Mucosa of gallbladder (tissue), 1 donor: Measurements from ENCODE around the gene COL9A3. TPM values are rescaled to one million over a fixed set of nuclear protein-coding genes. Genes with fewer than 3 reads are reported as not detected.

Experiments
- DNase-seq: peaks from one replicate; pipeline ENCODE4 v3.0.0-alpha.2; 2020; ENCODE audit warnings: low spot score
- total RNA-seq: library from RNA; stranded (reverse); gene quantifications from one replicate; pipeline ENCODE4 v1.2.1, GENCODE V29; 2021
- donor health status: DM: no; HTN: no; CAD: no.

The COL9A3 gene
- total RNA-seq, 1 donor from 2014 or later = 3.6 TPM

DNA sequence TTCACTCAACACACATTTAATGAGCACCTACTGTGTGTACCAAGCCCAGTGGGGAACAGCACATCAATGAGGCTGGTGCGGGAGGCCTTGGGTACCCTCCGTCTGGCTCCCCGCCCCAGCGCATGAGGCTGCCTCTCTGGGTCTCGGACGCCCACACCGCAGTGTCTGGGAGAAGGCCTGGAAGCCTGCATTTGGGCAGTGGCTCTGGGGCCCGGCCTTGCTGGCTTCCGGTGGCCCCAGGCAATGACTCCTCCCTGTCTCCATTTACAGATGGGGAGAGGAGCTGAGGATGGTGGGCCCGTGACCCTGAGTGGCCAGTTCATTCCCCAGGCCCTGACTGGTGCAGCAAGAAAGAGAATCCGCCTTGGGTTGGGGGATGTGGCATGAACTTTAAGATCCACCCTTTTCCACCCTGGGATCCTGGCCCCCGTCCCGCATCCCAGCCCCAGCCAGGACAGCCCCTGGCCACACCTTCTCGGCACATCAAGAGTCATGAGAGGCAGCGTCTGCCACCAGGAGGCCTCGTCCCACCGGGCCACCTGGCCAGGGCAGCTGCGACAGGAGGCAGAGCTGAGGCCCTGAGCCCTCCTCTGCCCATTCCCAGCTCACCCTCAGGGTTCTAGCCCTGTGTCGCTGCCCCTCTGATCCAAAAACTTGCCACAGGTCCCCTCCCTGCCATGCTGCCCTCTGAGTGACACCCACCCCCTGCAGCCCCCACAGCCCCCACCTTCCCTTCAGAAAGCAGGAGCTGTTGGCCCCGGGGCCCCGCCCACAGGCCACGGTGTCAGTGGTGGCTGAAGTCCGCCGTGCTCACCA lies 38.0 kb upstream of the COL9A3 start:
- DNase-seq = no peak

DNA sequence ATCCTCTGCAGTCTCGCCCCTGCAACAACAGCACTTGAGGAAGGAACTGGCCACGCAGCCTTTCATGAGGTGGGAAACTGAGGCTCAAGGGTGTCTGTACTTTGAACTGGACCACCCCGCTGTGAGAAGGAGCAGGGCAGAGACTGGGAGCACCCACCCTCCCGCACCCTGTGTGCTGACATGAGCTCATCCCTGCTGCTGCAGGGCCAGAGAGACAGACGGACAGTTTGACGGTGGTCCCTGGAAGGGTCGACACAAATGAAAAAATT lies 37.5 kb upstream of the COL9A3 start:
- DNase-seq = no peak

DNA sequence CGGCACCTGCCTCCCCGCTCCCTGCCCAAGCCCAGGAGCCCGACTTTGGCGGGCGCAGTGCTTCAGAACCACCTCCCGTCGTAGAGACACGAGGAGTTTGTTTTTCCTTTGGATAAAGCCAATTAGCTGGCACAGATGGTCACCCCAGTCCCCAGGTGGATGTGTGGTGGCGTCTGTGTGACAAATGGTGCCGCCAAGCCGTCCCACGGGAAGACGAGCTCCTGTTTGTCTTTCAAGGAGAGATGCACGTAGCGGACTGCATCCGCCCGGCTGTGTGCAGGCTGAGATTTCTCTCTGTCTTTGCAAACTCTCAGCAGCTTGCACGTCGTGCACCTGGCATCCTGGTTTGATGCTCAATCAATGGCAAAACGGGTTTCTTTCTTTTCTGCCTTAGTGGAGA lies 36.6 kb upstream of the COL9A3 start:
- no peak for DNase-seq

DNA sequence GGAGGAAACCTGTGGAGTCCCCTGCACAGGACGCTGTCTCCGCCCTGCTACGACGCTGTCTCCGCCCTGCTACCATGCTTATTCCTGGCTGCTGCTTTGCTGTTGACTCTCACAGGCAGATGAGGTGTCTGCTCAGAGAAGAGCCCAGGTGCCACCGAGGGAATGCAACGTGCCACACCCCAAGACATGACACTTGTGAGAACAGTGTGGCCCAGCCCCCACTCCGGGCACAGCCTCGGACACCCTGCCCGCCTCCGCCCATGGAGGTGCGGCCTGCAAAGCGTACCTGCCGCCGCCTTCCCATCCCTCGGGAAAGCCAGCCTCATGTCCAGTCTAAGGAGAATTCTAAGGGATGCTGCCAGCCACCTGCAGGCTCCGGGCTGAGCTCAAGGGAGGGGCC lies 36.2 kb upstream of the COL9A3 start:
- DNase-seq = no peak

DNA sequence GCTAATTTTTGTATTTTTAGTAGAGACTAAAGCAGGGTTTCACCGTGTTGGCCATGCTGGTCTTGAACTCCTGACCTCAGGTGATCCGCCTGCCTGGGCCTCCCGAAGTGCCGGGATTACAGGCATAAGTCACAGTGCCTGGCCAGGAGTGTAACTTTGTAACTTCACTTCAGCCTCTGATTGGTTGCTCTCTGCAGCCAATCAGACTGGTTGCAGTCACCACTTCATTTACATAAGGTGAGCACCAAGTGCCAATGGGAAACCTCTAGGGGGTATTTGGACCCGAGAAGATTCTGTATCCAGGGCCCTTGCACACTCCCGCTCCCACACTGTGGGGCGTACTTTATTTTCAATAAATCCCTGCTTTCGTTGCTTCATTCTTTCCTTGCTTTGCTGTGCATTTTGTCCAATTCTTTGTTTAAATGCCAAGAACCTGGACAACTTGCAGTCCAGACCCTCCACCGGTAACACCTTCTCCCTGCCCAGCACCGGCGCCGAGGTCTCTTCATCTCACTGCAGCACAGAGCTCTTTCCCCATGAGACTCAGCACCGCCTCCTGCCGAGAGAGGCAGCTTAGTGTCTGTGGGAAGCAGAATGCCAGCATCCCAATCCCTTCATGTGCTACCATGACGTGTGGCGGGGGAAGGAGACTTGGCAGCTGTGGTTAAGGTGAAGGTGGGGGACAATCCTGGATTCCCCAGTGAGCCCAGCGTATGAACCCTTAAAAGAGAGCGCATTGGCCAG lies 34.5 kb upstream of the COL9A3 start:
- DNase-seq = no peak

DNA sequence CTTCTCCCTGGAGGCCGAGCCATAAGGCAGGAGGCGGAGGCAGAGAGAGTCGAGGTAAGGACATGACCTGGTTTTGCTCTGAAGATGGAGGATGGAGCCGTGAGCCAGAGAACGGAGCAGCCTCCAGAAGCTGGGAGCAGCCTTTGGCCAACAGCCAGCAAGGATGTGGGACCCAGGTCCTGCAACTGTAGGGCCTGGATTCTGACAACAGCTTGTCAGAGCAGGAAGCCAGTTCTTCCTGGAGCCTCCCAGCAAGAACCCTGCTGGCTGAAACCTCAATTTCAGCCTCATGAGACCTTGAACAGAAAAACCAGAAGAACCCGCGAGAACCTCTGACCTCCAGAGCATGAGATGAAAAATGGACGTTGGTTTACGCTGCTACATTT lies 34.0 kb upstream of the COL9A3 start:
- DNase-seq = no peak

DNA sequence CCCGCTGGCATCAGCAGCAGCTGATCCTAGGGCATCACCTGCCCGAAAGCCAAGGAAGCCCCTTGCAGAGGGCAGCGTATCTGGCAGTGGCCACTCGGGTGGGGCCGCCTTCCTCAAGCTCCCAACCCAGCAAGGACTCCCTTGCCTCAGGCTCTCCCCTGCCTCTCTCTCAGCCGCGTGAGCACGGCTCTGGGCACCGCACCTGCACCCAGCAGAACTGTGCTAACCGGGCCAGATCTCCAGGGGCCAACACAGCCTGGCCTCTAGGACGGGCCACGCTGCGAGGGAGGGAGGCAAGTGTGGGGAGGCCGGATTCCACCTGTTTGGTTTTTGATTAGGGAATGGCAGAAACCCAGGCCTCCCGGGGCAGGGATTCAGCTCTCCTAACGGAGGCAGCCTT lies 32.4 kb upstream of the COL9A3 start:
- DNase-seq = no peak

DNA sequence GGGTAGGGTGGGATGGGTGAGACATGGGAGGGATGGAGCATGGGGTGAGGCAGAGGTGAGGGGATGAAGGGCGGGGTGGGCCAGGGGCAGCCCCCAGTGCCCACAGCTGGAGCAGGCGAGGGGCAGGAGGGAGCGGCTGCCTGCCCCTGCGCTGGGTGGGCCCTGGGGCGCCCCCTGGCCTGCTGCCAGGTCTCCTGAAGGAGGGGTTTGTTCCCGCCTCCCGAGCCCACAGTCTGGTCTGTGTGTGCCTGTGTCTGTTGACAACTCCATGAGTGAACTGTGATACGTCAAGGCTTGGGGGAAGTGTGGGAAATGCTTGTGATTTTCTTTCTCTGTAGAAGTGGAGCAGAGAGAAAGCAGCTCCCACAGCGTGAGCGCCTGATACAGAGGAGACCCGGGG lies 31.5 kb upstream of the COL9A3 start:
- DNase-seq = no peak

DNA sequence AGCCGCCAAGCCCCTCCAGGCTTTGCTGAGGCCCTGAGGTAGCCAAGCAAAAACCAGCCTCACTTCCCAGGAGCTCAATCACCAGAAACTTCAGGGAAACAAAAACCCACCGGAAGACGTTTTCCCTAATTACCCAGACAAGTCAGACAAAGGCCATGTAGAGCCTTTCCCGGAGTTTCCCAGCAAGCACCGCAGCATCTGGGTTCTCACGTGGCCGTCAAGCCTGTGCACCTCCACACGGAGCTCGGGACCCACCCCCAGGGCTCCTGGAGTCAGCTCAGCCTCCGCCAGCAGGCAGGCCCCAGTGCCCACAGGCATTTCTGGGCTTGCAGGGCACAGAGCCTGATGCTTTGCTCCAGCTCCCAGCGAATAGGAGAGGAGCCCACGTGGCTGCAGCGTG lies 30.7 kb upstream of the COL9A3 start:
- no peak for DNase-seq

DNA sequence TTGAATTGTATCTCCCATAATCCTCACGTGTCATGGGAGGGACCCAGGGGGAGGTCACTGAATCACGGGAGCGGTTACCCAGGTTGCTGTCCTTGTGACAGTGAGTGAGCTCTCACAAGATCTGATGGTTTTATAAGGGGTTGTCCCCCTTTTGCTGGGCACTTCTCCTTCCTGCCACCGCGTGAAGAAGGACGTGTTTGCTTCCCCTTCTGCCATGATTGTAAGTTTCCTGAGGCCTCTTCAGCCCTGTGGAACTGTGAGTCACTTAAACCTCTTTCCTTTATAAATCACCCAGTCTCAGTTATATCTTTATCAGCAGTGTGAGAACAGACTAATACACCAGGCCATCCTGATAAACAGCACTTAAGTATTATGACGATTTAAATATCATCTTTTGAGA lies 29.5 kb upstream of the COL9A3 start:
- DNase-seq = no peak

DNA sequence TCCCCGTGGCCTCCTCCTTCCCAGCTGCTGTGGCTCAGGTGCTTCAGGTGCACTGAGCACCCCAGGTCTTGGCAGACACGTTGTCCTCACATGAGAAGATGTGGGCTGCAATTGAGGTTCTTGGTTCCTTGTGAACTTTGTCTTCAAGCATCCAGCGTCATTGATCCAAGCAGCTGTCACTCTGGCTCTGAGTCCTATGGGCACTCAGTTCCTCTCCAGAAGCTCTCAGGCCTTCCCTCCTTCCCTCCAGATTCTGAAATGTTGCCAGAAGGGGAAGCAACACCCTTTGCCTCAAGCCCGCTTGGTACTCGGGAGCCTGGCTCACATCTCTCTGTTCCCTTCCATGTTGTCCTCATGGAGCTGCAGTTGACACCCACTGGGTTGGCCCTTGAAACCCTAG lies 29.0 kb upstream of the COL9A3 start:
- DNase-seq = no peak

DNA sequence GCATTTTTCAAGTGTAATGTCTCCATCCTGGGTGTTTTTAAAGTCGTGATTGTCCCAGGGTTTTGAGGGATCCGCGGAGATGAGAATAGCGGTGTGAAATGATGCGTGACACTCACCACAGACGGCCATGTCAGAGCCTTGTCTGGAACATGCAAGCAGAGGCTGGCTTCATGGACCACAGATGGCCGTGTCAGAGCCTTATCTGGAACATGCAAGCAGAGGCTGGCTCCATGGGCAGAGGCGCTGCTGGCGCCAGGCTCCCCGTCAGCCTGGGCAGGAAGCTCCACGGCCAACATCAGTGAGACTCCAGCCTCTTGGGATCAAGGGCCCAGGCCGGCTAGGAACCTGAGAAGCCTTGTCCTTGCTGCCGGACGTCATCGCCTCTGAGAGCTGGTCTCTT lies 28.2 kb upstream of the COL9A3 start:
- no peak for DNase-seq

DNA sequence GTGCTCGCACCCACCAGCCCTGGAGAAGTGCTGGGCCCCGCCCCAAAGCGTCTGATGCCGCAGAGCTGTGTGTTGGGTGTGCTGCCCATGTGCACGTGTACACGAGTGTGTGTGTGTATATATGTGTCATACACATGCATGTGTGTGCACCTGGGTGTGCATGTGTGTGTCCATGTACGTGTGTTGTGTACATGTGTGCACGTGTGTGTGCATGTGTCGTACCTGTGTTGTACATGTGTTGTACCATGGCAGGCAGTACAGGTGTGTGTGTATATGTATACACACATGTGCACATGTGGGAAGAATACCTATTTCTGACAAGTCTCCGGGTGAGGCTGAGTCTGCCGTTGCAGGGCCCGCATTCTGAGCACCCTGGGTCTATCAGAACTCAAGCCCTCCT lies 26.8 kb upstream of the COL9A3 start:
- DNase-seq = no peak

DNA sequence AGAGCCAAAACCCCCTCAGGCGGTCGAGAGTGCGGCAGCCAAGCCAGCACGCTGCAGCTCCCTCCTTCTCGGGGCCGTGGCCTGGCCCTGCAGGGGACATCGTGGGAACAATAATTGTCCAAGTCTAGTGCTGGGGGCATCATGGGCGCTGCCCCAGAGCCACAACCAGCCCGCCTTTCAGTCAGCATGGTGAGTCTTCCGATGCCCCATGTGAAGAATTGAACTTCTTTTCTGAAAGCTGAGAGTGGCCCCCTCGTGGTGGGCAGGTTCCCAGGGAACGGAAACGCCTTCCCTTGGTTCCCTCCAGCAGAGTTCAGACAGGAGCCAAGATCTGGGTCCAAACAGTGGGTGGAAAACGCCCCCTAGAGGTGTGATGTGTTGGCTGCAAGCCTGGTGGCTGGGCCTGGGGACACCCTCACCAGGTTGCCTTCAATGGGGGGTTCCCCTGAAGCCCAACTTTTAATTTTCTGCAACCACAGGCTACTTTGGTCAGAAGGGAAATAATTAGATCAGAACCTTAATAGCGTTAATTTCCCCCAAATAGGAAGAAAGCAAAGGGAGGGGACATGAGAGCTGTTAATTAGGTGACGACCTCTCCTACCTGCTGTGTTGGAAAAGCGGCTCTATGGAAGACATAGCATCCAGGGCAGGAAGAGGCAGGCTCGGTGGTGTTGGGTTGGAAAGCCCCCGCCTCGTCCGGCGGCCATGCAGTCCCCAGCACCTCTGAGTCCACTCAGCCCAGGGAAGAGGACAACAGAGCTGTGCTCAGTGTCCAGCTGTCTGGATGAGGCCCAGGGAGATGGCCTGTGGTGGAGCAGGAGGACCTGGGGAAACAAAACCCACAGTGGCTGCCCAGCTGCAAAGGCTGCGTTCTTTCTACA lies 25.3 kb upstream of the COL9A3 start:
- DNase-seq = peak; percentile 83

DNA sequence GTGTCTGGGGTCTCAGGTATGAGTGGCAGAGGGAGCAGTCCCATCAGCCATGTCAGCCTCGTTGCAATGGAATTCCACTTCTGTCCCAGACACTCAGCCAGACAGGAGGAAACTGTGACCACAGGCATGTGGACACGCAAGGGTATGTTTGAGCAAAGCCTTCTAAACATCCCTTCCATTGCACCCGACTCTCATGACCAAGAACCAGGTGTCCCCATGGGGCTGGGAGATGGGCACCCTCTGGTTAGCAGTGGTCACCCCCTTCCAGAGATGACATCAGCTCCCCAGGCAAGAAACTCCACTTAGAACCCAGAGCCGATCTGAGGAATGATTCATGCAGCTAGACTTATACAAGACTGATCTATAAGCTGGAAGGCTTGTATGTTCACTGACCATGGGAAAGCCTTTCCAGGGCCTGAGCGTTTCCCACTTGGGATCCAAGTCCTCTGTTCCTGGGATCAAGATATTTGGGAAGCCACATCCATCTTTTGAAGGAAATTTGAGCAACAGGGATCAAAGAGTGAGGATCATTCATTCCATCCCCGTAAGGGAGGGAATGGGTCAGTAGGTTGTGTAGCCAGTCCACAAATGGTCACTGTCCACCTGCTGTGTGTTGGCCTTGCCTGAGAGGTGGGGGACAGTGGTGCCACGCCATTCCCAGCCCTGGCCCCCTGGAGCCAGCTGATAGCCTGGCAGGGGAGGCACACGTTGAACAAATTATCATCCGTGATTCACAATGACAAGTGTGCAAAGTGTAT lies 24.5 kb upstream of the COL9A3 start:
- DNase-seq = no peak

DNA sequence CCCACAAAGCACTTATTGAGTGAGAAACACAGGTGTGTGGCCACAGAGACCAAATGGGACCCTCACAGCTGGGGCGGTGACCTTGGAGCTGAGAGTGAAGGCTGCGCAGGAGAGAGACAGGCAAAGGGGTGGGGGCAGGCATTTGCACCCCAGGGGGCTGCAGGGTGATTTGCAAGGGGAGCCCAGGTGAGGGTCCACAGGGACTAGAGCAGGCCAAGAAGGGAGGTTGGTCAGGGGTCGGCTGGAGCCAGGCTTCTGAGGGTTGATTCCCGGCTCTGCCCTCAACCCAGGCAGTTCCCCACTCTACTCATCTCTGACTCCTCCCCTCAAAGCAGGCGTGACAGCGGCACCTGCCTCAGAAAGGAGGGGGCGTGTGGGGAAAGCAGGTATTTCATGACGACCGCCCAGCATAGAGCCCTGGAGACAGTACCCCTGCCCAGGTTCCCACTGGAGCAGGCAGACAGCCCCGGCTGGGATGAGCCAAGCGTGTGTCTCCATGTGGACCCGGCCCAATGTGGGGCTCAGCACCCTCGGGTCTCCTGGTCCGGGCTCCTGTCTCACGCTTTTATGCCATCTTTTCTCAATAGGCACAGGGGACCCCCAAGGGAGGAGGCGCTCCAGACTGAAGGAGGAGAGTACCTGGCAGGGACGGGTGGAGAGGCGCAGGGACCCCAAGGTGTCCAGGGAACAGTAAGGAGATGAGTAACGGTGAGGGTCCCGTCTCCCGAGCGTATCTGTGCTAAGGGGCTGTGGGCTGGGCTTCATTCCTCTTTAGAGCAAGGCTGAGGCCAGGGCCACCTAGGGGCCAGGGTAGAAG lies 23.7 kb upstream of the COL9A3 start:
- DNase-seq = no peak

DNA sequence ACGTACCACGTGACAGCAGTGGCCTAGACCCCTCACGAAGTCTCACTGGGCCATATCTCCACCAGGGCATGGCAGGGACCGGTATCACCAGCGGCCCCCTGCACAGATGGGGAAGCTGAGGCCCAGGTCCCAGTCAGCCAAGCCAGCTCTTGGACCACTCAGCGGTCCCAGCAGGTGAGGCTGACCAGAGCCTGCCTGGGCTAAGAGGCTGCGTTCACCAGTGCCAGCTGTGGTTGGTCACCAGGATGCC lies 23.2 kb upstream of the COL9A3 start:
- no peak for DNase-seq

DNA sequence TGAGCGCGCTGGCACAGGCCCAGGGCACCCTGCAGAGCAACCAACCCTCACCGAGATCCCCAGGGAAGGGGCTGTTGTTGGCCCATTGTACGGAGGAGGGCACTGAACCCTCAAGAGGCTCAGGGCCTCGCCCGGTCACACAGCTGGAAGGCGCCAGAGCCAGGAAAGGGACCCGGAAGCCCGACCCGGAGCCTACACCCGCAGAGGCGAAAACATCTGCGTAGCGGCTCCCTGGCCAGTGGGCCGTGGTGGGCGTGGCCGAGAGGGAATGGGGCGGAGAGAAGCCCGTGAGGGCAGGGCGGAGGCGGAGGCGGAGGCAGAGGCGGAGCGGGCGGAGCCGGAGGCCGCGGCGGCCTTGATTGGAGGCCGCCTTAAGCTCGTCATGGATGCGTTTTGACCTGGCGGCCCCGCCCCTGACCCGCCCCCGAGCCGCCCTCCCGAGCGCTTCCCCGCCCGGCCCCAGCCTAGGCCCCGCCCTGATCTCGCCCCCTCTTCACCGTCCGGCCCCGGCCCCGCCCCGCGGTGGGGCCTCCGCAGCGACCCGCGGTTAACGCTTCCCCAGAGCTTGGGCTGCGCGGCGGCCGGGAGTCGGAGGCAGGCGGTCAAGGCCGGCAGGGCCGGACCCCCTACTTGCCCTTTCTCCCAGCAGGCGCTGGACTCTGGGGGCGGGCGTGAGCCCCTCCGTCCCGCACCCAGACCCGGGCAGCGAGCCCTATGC lies 22.7 kb upstream of the COL9A3 start:
- peak; percentile 94 for DNase-seq

DNA sequence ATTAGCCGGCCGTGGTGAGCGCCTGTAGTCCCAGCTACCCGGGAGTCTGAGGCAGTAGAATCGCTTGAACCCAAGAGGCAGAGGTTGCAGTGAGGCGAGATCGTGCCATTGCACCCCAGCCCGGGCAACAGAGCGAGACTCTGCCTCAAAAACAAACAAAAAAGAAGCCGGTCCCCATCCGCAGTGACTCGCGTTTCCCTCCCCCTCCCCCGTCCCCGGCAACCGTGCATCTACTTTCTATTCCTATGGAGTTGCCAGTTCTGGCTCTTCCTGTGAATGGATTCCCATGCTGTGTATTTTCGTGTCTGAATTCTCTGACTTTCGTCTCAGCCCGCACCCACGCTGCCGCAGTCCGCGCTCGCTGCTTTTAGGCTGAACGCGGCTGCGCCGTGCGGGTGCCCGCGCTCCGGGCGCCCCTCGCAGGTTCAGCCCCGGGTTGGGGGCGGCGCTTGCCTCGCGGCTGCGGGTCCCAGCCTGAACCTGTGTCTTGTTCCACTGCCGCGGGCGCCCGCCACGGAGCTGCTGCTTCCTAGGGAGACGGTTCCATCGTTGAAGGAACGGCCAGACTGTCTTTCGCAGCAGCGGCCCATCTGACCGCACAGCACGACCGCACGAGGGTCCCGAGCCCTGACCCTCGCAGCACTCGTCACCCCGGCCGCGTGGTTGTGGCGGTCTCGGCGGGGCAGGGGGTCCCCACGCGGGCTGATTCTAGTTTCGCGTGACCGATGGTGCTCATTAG lies 21.7 kb upstream of the COL9A3 start:
- no peak for DNase-seq
